HepG2 (cell line): Measurements from ENCODE around the gene PRM3. TPM values are rescaled to one million over a fixed set of nuclear protein-coding genes. Genes with fewer than 3 reads are reported as not detected.

Source experiments
- CBX5 ChIP-seq: sonication (generic); formaldehyde crosslinking; IDR thresholded peaks from 2 replicates; pipeline ENCODE4 v1.4.0; 2020; ENCODE audit warnings: missing genetic modification reagents, borderline replicate concordance
- CERS6 ChIP-seq: sonication (generic); formaldehyde crosslinking; IDR thresholded peaks from 2 replicates; pipeline ENCODE4 v1.5.0; 2020; ENCODE audit warnings: missing genetic modification reagents
- FOXA1 ChIP-seq, 2 experiments: fragments of 450-650 bp in 1 of 2; sonication (generic) in 1 of 2; formaldehyde crosslinking in 1 of 2; IDR thresholded peaks; 2 replicates each; pipeline versions ENCODE4 v1.4.0 to v1.6.1; 2016 to 2020; ENCODE audit warnings: missing genetic modification reagents in 1 of 2
- HNF1A ChIP-seq, 2 experiments: sonication (generic) in 1 of 2; formaldehyde crosslinking in 1 of 2; IDR thresholded peaks; 2 replicates each; pipeline versions ENCODE4 v1.4.0 to v1.6.1; 2016 to 2020; ENCODE audit warnings: borderline replicate concordance in 1 of 2, low read depth in 1 of 2, mild to moderate bottlenecking in 1 of 2, missing genetic modification reagents in 1 of 2
- IRF2 ChIP-seq: IDR thresholded peaks from 2 replicates; pipeline ENCODE4 v1.6.1; 2018; ENCODE audit warnings: missing genetic modification reagents, missing compliant biosample characterization
- KDM1A ChIP-seq: IDR thresholded peaks from 2 replicates; pipeline ENCODE4 v1.6.1; 2016; ENCODE audit warnings: missing compliant biosample characterization
- NFIB ChIP-seq: sonication (generic); formaldehyde crosslinking; IDR thresholded peaks from 2 replicates; pipeline ENCODE4 v1.9.0; 2021; ENCODE audit warnings: missing genetic modification reagents, mild to moderate bottlenecking, borderline replicate concordance
- NFYB ChIP-seq: sonication (generic); formaldehyde crosslinking; IDR thresholded peaks from 2 replicates; pipeline ENCODE4 v1.4.0; 2020; ENCODE audit warnings: missing genetic modification reagents
- NR2C2 ChIP-seq: sonication (generic); formaldehyde crosslinking; IDR thresholded peaks from 2 replicates; pipeline ENCODE4 v1.4.0; 2020; ENCODE audit warnings: missing genetic modification reagents, mild to moderate bottlenecking, moderate library complexity, borderline replicate concordance
- POLR2AphosphoS2 ChIP-seq: IDR thresholded peaks from 2 replicates; pipeline ENCODE4 v1.6.1; 2011; ENCODE audit warnings: low read depth, low read length, improper control_type of control experiment
- RFXANK ChIP-seq: IDR thresholded peaks from 2 replicates; pipeline ENCODE4 v1.6.1; 2016
- TRIM24 ChIP-seq: sonication (generic); formaldehyde crosslinking; IDR thresholded peaks from 2 replicates; pipeline ENCODE4 v1.8.0; 2022; ENCODE audit warnings: mild to moderate bottlenecking, missing genetic modification reagents
- ZFP1 ChIP-seq: IDR thresholded peaks from 2 replicates; pipeline ENCODE4 v1.6.1; 2016
- ZFP36 ChIP-seq: fragments of 150-350 bp; IDR thresholded peaks from 2 replicates; pipeline ENCODE4 v1.6.1; 2018; ENCODE audit warnings: borderline replicate concordance, low read length, low read depth; ENCODE audit not compliant: partially characterized antibody
- ZNF121 ChIP-seq: sonication (generic); formaldehyde crosslinking; IDR thresholded peaks from 2 replicates; pipeline ENCODE4 v1.5.0; 2020; ENCODE audit warnings: mild to moderate bottlenecking, missing genetic modification reagents
- ZNF274 ChIP-seq: sonication (generic); formaldehyde crosslinking; IDR thresholded peaks from 2 replicates; pipeline ENCODE4 v1.5.1; 2020; ENCODE audit warnings: mild to moderate bottlenecking, missing genetic modification reagents
- ZNF468 ChIP-seq: sonication (generic); formaldehyde crosslinking; IDR thresholded peaks from 2 replicates; pipeline ENCODE4 v1.8.0; 2022; ENCODE audit warnings: mild to moderate bottlenecking, moderate library complexity, missing genetic modification reagents
- ZNF546 ChIP-seq: sonication (generic); formaldehyde crosslinking; conservative IDR thresholded peaks from 2 replicates; pipeline ENCODE4 v1.8.1; 2023; ENCODE audit warnings: mild to moderate bottlenecking, missing genetic modification reagents
- ZNF567 ChIP-seq: sonication (generic); formaldehyde crosslinking; IDR thresholded peaks from 2 replicates; pipeline ENCODE4 v1.8.1; 2023; ENCODE audit warnings: mild to moderate bottlenecking, missing genetic modification reagents, borderline replicate concordance
- ZNF616 ChIP-seq: sonication (generic); formaldehyde crosslinking; IDR thresholded peaks from 2 replicates; pipeline ENCODE4 v1.5.0; 2020; ENCODE audit warnings: low read depth, mild to moderate bottlenecking, missing genetic modification reagents
- ZNF737 ChIP-seq: sonication (generic); formaldehyde crosslinking; IDR thresholded peaks from 2 replicates; pipeline ENCODE4 v1.5.0; 2020; ENCODE audit warnings: missing genetic modification reagents, mild to moderate bottlenecking, borderline replicate concordance
- polyA plus RNA-seq, 8 experiments: library from polyadenylated mRNA; depleted of rRNA in 3 of 8; stranded (reverse) in 7 of 8; unstranded in 1 of 8; fragments of >200 nt; fragmentation: Illumina TruSeq in 4 of 8; extraction: Trizol in 4 of 8; gene quantifications; 2 replicates each; pipeline versions ENCODE4 v1.2.1 to v1.2.3, GENCODE V29; 2011 to 2016; ENCODE audit warnings: low read depth in 4 of 8, missing spikeins in 1 of 8, mixed read lengths in 1 of 8; ENCODE audit not compliant: insufficient read depth in 1 of 8
- total RNA-seq, 5 experiments: library from RNA; depleted of rRNA; stranded (reverse); fragments of >200 nt; fragmentation: Illumina TruSeq; extraction: Trizol; gene quantifications; 2 replicates each; pipeline ENCODE4 v1.2.3, GENCODE V29; 2016; ENCODE audit warnings: low read depth in 1 of 5
- TF ChIP-seq, protein P1 (sequence below): IDR thresholded peaks from 2 replicates; pipeline ENCODE4 v1.6.1; 2012; ENCODE audit warnings: inconsistent platforms
- TF ChIP-seq, protein P2 (sequence below): sonication (generic); formaldehyde crosslinking; IDR thresholded peaks from 2 replicates; pipeline ENCODE4 v1.5.1; 2020; ENCODE audit warnings: missing genetic modification reagents, mild to moderate bottlenecking, borderline replicate concordance

The PRM3 gene
- total and polyA plus RNA-seq, 2 of the 13 experiments (the other 11 are each of a cell fraction or from before 2014, with no cell fraction given), result not detected

DNA sequence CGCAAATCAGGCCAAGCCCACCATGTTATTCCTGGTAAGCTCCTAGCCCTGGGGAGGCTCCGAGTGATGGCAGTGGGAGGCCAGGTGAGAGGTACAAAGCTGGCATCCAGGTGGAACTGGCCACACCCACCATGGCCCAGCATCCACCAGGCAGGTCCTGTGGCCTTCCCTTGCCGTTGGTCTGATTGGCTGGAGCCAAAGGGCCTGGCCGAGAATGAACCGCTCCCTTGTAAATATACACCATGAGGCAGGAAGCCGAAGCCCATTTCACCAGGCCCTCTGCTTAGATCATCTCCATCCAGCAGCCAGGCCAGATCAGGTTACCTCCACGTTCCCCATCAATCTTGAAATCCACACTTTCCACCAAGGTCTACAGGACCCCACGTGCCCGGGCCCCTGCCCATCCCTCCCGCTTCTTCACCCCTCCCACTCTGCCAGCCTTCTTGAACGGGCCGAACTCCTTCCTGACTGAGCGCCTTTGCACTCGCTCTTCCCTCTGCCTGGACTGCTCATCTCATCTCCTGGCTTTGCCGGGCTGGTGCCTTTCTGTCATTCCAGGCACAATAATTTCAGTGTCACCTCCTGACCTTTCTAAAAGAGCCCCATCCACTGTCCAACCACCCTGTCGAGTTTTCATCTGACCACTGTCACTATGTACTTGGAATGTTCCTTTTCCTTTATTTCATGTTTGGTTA, 23.2 kb downstream of the PRM3 start (continued):
- TF ChIP-seq HNF1A (IDR thresholded peaks at IDR 0.05; ENCODE audit: low read depth), result no peak
- TF ChIP-seq HNF1A (CRISPR knock-in tag; IDR thresholded peaks at IDR 0.05; ENCODE audit: borderline replicate concordance), result peak; percentile 13; the same call in 1 of the 2 replicates
- no peak for TF ChIP-seq NR2C2
- TF ChIP-seq ZNF616, result 0 out of 2 replicates have a peak, but pooled peaks have one; percentile 25
- TF ChIP-seq IRF2 (CRISPR knock-in tag), result peak; percentile 35; the same call in 1 of the 2 replicates
- no peak for TF ChIP-seq FOXA1 (IDR thresholded peaks at IDR 0.05)
- TF ChIP-seq FOXA1 (CRISPR knock-in tag; IDR thresholded peaks at IDR 0.05), result peak; percentile 38; the same call in 1 of the 2 replicates
- no peak for TF ChIP-seq ZNF468 (CRISPR knock-in tag)
- TF ChIP-seq ZNF274 (CRISPR knock-in tag), result 0 out of 2 replicates have a peak, but pooled peaks have one; percentile 49
- TF ChIP-seq ZNF567, result no peak
- 0 out of 2 replicates have a peak, but pooled peaks have one; percentile 4 for TF ChIP-seq ZNF546 (CRISPR knock-in tag)
- TF ChIP-seq TRIM24 (CRISPR knock-in tag), result no peak
- 0 out of 2 replicates have a peak, but pooled peaks have one; percentile 6 for TF ChIP-seq KDM1A (CRISPR knock-in tag)
- TF ChIP-seq ZFP1 (CRISPR knock-in tag), result no peak
- no peak for TF ChIP-seq ZNF121 (CRISPR knock-in tag)
- no peak for TF ChIP-seq CBX5
- TF ChIP-seq, protein P1, sequence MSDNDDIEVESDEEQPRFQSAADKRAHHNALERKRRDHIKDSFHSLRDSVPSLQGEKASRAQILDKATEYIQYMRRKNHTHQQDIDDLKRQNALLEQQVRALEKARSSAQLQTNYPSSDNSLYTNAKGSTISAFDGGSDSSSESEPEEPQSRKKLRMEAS, result no peak; the same call in 1 of the 2 replicates
- peak; percentile 33; the same call in 1 of the 2 replicates for TF ChIP-seq NFYB
- TF ChIP-seq NFIB (CRISPR knock-in tag), result 0 out of 2 replicates have a peak, but pooled peaks have one; percentile 60
- TF ChIP-seq, protein P2, sequence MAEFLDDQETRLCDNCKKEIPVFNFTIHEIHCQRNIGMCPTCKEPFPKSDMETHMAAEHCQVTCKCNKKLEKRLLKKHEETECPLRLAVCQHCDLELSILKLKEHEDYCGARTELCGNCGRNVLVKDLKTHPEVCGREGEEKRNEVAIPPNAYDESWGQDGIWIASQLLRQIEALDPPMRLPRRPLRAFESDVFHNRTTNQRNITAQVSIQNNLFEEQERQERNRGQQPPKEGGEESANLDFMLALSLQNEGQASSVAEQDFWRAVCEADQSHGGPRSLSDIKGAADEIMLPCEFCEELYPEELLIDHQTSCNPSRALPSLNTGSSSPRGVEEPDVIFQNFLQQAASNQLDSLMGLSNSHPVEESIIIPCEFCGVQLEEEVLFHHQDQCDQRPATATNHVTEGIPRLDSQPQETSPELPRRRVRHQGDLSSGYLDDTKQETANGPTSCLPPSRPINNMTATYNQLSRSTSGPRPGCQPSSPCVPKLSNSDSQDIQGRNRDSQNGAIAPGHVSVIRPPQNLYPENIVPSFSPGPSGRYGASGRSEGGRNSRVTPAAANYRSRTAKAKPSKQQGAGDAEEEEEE, result 0 out of 2 replicates have a peak, but pooled peaks have one; percentile 37
- no peak for TF ChIP-seq ZFP36
- TF ChIP-seq RFXANK, result no peak
- peak; percentile 20; the same call in 1 of the 2 replicates for TF ChIP-seq ZNF737 (CRISPR knock-in tag)
- TF ChIP-seq CERS6 (CRISPR knock-in tag), result 0 out of 2 replicates have a peak, but pooled peaks have one; percentile 19
- peak; percentile 3; the same call in 1 of the 2 replicates for TF ChIP-seq POLR2AphosphoS2
